Superior temporal gyrus (tissue), 1 donor: ENCODE measurements around the gene VTI1A.
"Not testable (repeated sequence)": the region's sequence is repeated elsewhere in the genome, so short reads cannot be mapped to it uniquely, and the experiment has no call there.

Source experiments
- DNase-seq: peaks from one replicate; pipeline ENCODE4 v3.0.0-alpha.2; 2016; ENCODE audit errors: extremely low spot score

VTI1A gene

GRCh38 chr10:112454910-112455779, 8.1 kb downstream of the VTI1A start:
- DNase-seq, result no peak

GRCh38 chr10:112456533-112456932, 9.5 kb downstream of the VTI1A start:
- no peak for DNase-seq

GRCh38 chr10:112460366-112460765, 13.4 kb downstream of the VTI1A start:
- DNase-seq, result no peak

- DNase-seq, result no peak
Observed at GRCh38 chr10:112461029-112461887, 14.2 kb downstream of the VTI1A start.

- DNase-seq, result not testable (repeated sequence)
Observed at GRCh38 chr10:112464074-112464473, 17.1 kb downstream of the VTI1A start.

GRCh38 chr10:112465299-112465883, 18.4 kb downstream of the VTI1A start:
- no peak for DNase-seq

- no peak for DNase-seq
Observed at GRCh38 chr10:112466802-112467201, 19.8 kb downstream of the VTI1A start.

- no peak for DNase-seq
Observed at GRCh38 chr10:112467541-112468075, 20.6 kb downstream of the VTI1A start.

- DNase-seq, result peak; percentile 82
Observed at GRCh38 chr10:112471878-112472487, 25.0 kb downstream of the VTI1A start.

- DNase-seq, result peak; percentile 71
Observed at GRCh38 chr10:112475575-112476218, 28.7 kb downstream of the VTI1A start.

GRCh38 chr10:112481602-112482001, 34.6 kb downstream of the VTI1A start:
- no peak for DNase-seq

GRCh38 chr10:112484399-112484798, 37.4 kb downstream of the VTI1A start:
- DNase-seq, result no peak

GRCh38 chr10:112487964-112488363, 40.9 kb downstream of the VTI1A start:
- DNase-seq, result no peak

GRCh38 chr10:112490545-112490944, 43.5 kb downstream of the VTI1A start:
- DNase-seq, result no peak

- no peak for DNase-seq
Observed at GRCh38 chr10:112491144-112491543, 44.1 kb downstream of the VTI1A start.

- no peak for DNase-seq
Observed at GRCh38 chr10:112492736-112493135, 45.7 kb downstream of the VTI1A start.

GRCh38 chr10:112497347-112497950, 50.4 kb downstream of the VTI1A start:
- no peak for DNase-seq

- no peak for DNase-seq
Observed at GRCh38 chr10:112498806-112499205, 51.8 kb downstream of the VTI1A start.

GRCh38 chr10:112499985-112500384, 53.0 kb downstream of the VTI1A start:
- not testable (repeated sequence) for DNase-seq

- DNase-seq, result no peak
Observed at GRCh38 chr10:112502536-112502935, 55.5 kb downstream of the VTI1A start.

GRCh38 chr10:112503643-112504042, 56.6 kb downstream of the VTI1A start:
- no peak for DNase-seq
